ENCODE data around the gene NYNRIN.
"Not testable (repeated sequence)": the region's sequence is repeated elsewhere in the genome, so short reads cannot be mapped to it uniquely, and the experiment has no call there.

NYNRIN gene

GRCh38 chr14:24369907-24370687 lies 28.7 kb upstream of the NYNRIN start:
- no peak for DNase-seq (ENCODE audit: low read depth)

- no peak for DNase-seq (ENCODE audit: low read depth)
Observed at GRCh38 chr14:24370748-24371147, 28.1 kb upstream of the NYNRIN start.

GRCh38 chr14:24371605-24372004 lies 27.2 kb upstream of the NYNRIN start:
- DNase-seq (ENCODE audit: low read depth) = not testable (repeated sequence)

GRCh38 chr14:24372701-24373416 lies 25.9 kb upstream of the NYNRIN start:
- no peak for DNase-seq (ENCODE audit: low read depth)

GRCh38 chr14:24376448-24377070 lies 22.2 kb upstream of the NYNRIN start:
- no peak for DNase-seq (ENCODE audit: low read depth)

- DNase-seq (ENCODE audit: low read depth) = no peak
Observed at GRCh38 chr14:24377126-24377525, 21.7 kb upstream of the NYNRIN start.

GRCh38 chr14:24377657-24378056 lies 21.1 kb upstream of the NYNRIN start:
- no peak for DNase-seq (ENCODE audit: low read depth)

- no peak for DNase-seq (ENCODE audit: low read depth)
Observed at GRCh38 chr14:24378327-24378726, 20.5 kb upstream of the NYNRIN start.

GRCh38 chr14:24378981-24379906 lies 19.6 kb upstream of the NYNRIN start:
- DNase-seq (ENCODE audit: low read depth) = no peak

GRCh38 chr14:24379907-24380730 lies 18.7 kb upstream of the NYNRIN start:
- no peak for DNase-seq (ENCODE audit: low read depth)

- no peak for DNase-seq (ENCODE audit: low read depth)
Observed at GRCh38 chr14:24381363-24382063, 17.3 kb upstream of the NYNRIN start.

- no peak for DNase-seq (ENCODE audit: low read depth)
Observed at GRCh38 chr14:24382064-24382371, 16.8 kb upstream of the NYNRIN start.

- no peak for DNase-seq (ENCODE audit: low read depth)
Observed at GRCh38 chr14:24384169-24384568, 14.6 kb upstream of the NYNRIN start.

GRCh38 chr14:24385524-24385923 lies 13.3 kb upstream of the NYNRIN start:
- no peak for DNase-seq (ENCODE audit: low read depth)

- DNase-seq (ENCODE audit: low read depth) = no peak
Observed at GRCh38 chr14:24387009-24387345, 11.8 kb upstream of the NYNRIN start.

- DNase-seq (ENCODE audit: low read depth) = not testable (repeated sequence)
Observed at GRCh38 chr14:24387579-24387978, 11.2 kb upstream of the NYNRIN start.

GRCh38 chr14:24388474-24389179 lies 10.2 kb upstream of the NYNRIN start:
- DNase-seq (ENCODE audit: low read depth) = no peak

GRCh38 chr14:24389226-24389848 lies 9.5 kb upstream of the NYNRIN start:
- DNase-seq (ENCODE audit: low read depth) = no peak

GRCh38 chr14:24390701-24391468 lies 7.9 kb upstream of the NYNRIN start:
- DNase-seq (ENCODE audit: low read depth) = no peak
